Stimulated activated CD4-positive, alpha-beta T cell treated with anti-CD3 and anti-CD28 coated beads, Interleukin-2, amount 100 ng/mL, for 48 hours (primary cell): ENCODE data around the gene PMPCA.

ENCODE experiments used
- DNase-seq, 2 donors: peaks; one replicate each; pipeline ENCODE4 v3.0.0-alpha.2; 2020

Gene PMPCA

GRCh38 chr9:136410500-136411287 lies at the start of gene PMPCA, which contains the start of gene ENTR1:
TSS of gene PMPCA (plus strand) at chr9:136410658. CDS start at chr9:136410669, 11 bp downstream.
TSS of gene ENTR1 (minus strand) at chr9:136410614. CDS start at chr9:136410397, 217 bp downstream.
- DNase-seq, result peak; percentile 98 to 99

- DNase-seq, result no peak
These were observed 49.3 kb upstream of the PMPCA start for GRCh38 chr9:136361047-136361753.

- DNase-seq, result no peak
These were observed 48.6 kb upstream of the PMPCA start for GRCh38 chr9:136361754-136362449.

GRCh38 chr9:136362450-136362784 lies 48.0 kb upstream of the PMPCA start:
- no peak for DNase-seq

- DNase-seq, result peak; percentile 94 to 97
These were observed 47.1 kb upstream of the PMPCA start, which contains the start of gene DNLZ for GRCh38 chr9:136363106-136363948. TSS of gene DNLZ (minus strand) at chr9:136363744. CDS start at chr9:136363714, 30 bp downstream.

- no peak for DNase-seq
These were observed 46.3 kb upstream of the PMPCA start for GRCh38 chr9:136363949-136364748.

- no peak for DNase-seq
These were observed 45.3 kb upstream of the PMPCA start for GRCh38 chr9:136364942-136365774.

GRCh38 chr9:136365775-136366222 lies 44.7 kb upstream of the PMPCA start:
- no peak for DNase-seq

GRCh38 chr9:136366826-136367225 lies 43.6 kb upstream of the PMPCA start:
- DNase-seq, result no peak

- DNase-seq, result no peak
These were observed 42.9 kb upstream of the PMPCA start for GRCh38 chr9:136367296-136368145.

- DNase-seq, result no peak
These were observed 42.3 kb upstream of the PMPCA start for GRCh38 chr9:136368190-136368589.

- DNase-seq, result no peak
These were observed 40.4 kb upstream of the PMPCA start for GRCh38 chr9:136370037-136370436.

GRCh38 chr9:136370687-136371532 lies 39.5 kb upstream of the PMPCA start:
- no peak for DNase-seq

GRCh38 chr9:136371533-136371880 lies 39.0 kb upstream of the PMPCA start:
- no peak for DNase-seq

GRCh38 chr9:136372006-136372405 lies 38.5 kb upstream of the PMPCA start:
- DNase-seq, result no peak

GRCh38 chr9:136372561-136373299 lies 37.7 kb upstream of the PMPCA start:
- no peak for DNase-seq

- no peak for DNase-seq
These were observed 36.9 kb upstream of the PMPCA start, which contains the start of gene CARD9 for GRCh38 chr9:136373300-136374182. TSS of gene CARD9 (minus strand) at chr9:136373669. CDS start at chr9:136372078, 1,591 bp downstream.
